Psoas muscle (tissue), 8 donors: ENCODE measurements around the gene CLDN15. TPM values are rescaled to one million over a fixed set of nuclear protein-coding genes. Genes with fewer than 3 reads are reported as not detected.

Source experiments
- ATAC-seq, 4 donors: fragments of 200-7000 bp; cut with Tn5 transposase; one replicate each; pipeline ENCODE4 v1.9.1; 2020; ENCODE audit warnings: moderate library complexity in 3 of 4, mild to moderate bottlenecking in 2 of 4
- DNase-seq, 2 donors: peaks; one replicate each; pipeline ENCODE4 v3.0.0-alpha.2; 2020
- H3K27ac ChIP-seq: fragments of 200-600 bp; one replicate; pipeline ENCODE4 v1.8.0; 2022
- H3K27me3 ChIP-seq, 3 donors: fragments of 200-600 bp in 1 of 3; one replicate each; pipeline versions ENCODE4 v1.6.1 to v1.8.0; 2013 to 2022; ENCODE audit warnings: low read length in 2 of 3, mild to moderate bottlenecking in 2 of 3, moderate library complexity in 1 of 3; ENCODE audit not compliant: insufficient read depth in 3 of 3
- H3K36me3 ChIP-seq, 2 donors: fragments of 200-600 bp in 1 of 2; one replicate each; pipeline versions ENCODE4 v1.6.1 to v1.8.0; 2013 to 2022; ENCODE audit warnings: low read depth in 1 of 2, mild to moderate bottlenecking in 1 of 2, moderate library complexity in 1 of 2; ENCODE audit not compliant: insufficient read depth in 1 of 2
- H3K4me1 ChIP-seq: fragments of 200-600 bp; one replicate; pipeline ENCODE4 v1.8.0; 2022
- H3K4me3 ChIP-seq: fragments of 200-600 bp; one replicate; pipeline ENCODE4 v1.8.0; 2022; ENCODE audit warnings: mild to moderate bottlenecking
- H3K9me3 ChIP-seq: fragments of 200-600 bp; one replicate; pipeline ENCODE4 v1.8.0; 2022
- WGBS, 3 donors: extraction: QIAGEN DNeasy Blood & Tissue Kit; methylation state at CpG; one replicate each; pipeline versions ENCODE4 v1.1.6 to v1.1.7; 2013; 5-methylcytosine and 5-hydroxymethylcytosine counted together
- intact Hi-C, 2 donors: fragments of 100-400 bp; cut with DNase I; formaldehyde crosslinking; loops; one replicate each; pipeline versions ENCODE4 v1.11.0 to v1.14.2; 2022
- polyA plus RNA-seq, 3 donors: library from polyadenylated mRNA; stranded (reverse); fragments of 200-250 nt; gene quantifications; one replicate each; pipeline ENCODE4 v1.2.3, GENCODE V29; 2013
- total RNA-seq, 4 donors: library from RNA; stranded (reverse); fragmentation: NEBNext Ultra II Directional in 2 of 4; extraction: Animal tissue kit (Norgen Biotek cat#: 25700) in 2 of 4; gene quantifications; one replicate each; pipeline versions ENCODE4 v1.2.1 to v1.2.4, GENCODE V29; 2021 to 2023
- TF ChIP-seq, protein P1 (sequence below): fragments of 200-600 bp; IDR thresholded peaks from one replicate; pipeline ENCODE4 v1.8.0; 2022; ENCODE audit warnings: antibody characterized with exemption
- donor health status: healthy with polysubstance abuse.
- donor health status: DM: no; HTN: no; CAD: no; lungs with moderate emphysema.
- donor health status: Bipolar disorder and iron deficiency.
- donor health status: healthy.
- donor health status: DM: yes; HTN: yes; CAD: no.
- donor health status: DM: no; HTN: no; CAD: no.
- donor health status: DM: no; HTN: no; CAD: no.
- donor health status: DM: yes; HTN: yes; CAD: no.

The CLDN15 gene
- total and polyA plus RNA-seq, 7 donors = 0.52 to 2.2 (median 1.6) TPM

DNA sequence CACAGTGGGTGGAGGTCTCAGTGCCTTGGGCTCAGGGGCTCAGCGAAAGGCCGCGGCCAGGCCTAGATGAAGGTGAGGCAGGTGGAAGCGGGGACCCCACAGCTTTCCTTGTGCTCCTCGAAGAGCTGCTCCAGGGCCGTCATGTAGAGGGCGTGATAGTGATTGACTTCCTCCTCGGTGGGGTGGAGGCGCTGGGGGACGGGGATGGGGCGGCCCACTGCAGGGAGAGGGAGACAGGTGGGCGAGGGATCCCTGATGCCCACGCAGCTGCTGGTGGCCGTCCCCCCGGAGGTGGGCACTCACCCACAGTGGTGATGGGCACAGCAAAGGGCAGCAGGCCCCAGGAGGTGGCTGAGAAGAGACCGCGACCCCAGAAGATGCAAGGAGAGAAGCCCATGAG, 41.7 kb downstream of the CLDN15 start:
- H3K27ac ChIP-seq = no peak overlapping the region
- no peaks in the 10 kb centered on the region for H3K36me3 ChIP-seq
- 80 to 83% (median 83%) methylated on average over 15 to 17 of the region's 17 CpGs for WGBS, 3 donors
- no peak for DNase-seq
- ATAC-seq = no peak
- H3K4me1 ChIP-seq = no peaks in the 10 kb centered on the region
- intact Hi-C loops = no loop called here
- H3K9me3 ChIP-seq = no peaks in the 10 kb centered on the region
- TF ChIP-seq, protein P1, sequence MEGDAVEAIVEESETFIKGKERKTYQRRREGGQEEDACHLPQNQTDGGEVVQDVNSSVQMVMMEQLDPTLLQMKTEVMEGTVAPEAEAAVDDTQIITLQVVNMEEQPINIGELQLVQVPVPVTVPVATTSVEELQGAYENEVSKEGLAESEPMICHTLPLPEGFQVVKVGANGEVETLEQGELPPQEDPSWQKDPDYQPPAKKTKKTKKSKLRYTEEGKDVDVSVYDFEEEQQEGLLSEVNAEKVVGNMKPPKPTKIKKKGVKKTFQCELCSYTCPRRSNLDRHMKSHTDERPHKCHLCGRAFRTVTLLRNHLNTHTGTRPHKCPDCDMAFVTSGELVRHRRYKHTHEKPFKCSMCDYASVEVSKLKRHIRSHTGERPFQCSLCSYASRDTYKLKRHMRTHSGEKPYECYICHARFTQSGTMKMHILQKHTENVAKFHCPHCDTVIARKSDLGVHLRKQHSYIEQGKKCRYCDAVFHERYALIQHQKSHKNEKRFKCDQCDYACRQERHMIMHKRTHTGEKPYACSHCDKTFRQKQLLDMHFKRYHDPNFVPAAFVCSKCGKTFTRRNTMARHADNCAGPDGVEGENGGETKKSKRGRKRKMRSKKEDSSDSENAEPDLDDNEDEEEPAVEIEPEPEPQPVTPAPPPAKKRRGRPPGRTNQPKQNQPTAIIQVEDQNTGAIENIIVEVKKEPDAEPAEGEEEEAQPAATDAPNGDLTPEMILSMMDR = no peak
- H3K4me3 ChIP-seq = no peak overlapping the region
- peaks cover 0 to 41% (median 6%) of the 10 kb centered on the region in 3 donors for H3K27me3 ChIP-seq

DNA sequence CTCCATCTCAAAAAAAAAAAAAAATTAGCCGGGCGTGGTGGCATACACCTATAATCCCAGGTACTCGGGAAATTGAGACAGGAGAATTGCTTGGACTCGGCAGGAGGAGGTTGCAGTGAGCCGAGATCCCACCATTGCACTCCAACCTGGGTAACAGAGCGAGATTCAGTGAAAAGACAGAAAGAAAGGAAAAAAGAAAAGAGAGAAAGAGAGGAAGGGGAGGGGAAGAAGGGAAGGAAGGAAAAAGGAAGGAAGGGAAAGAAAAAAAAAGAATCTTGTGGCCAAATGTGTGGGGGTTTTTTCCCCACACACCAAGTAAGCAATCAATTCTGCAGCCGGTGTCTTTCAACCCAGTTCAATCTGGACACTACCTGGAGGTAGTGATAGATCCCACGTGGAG, 48.5 kb downstream of the CLDN15 start:
- 72 to 81% (median 78%) methylated on average over 8 of the region's 8 CpGs for WGBS, 3 donors
- H3K27me3 ChIP-seq = peaks cover 0 to 32% (median 2%) of the 10 kb centered on the region in 3 donors
- TF ChIP-seq, protein P1 = no peak
- ATAC-seq (no peak), DNase-seq (no peak)
- no peaks in the 10 kb centered on the region for H3K9me3 ChIP-seq
- intact Hi-C loops = no loop called here
- H3K36me3 ChIP-seq = no peaks in the 10 kb centered on the region
- no peaks in the 10 kb centered on the region for H3K4me1 ChIP-seq
- H3K27ac ChIP-seq = no peak overlapping the region
- H3K4me3 ChIP-seq = no peak overlapping the region

DNA sequence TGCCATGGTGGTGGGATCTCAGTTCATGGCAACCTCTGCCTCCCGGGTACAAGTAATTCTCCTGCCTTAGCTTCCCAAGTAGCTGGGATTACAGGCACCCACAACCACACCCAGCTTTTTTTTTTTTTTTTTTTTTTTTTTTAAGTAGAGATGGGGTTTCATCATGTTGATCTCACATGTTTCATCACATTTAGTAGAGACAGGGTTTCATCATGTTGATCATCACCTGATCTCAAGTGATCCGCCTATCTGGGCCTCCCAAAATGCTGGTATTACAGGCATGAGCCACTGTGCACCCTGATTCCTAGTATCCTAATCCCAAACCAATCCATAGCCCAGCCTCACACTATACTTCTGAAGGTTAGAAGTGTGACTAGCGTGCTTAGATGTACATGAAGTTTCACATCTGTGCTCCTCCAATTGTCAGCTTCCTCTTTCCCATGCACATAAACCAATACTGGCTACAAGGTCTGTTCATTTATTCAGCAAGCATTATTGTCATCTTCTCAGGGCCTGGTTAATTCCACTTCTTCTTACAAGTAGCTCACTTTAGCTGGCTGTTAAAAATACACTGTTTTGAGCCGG, 50.7 kb downstream of the CLDN15 start:
- TF ChIP-seq, protein P1 = no peak
- Histone ChIP-seq H3K9me3 (no peaks in the 10 kb centered on the region), H3K27ac (no peak overlapping the region), H3K27me3 (peaks cover 0 to 42% (median 2%) of the 10 kb centered on the region in 3 donors), H3K36me3 (no peaks in the 10 kb centered on the region), H3K4me3 (no peak overlapping the region), H3K4me1 (no peaks in the 10 kb centered on the region)
- intact Hi-C loops = no loop called here
- no peak for DNase-seq
- no peak for ATAC-seq
- 80 to 83% (median 82%) methylated on average over 4 of the region's 4 CpGs for WGBS, 3 donors

DNA sequence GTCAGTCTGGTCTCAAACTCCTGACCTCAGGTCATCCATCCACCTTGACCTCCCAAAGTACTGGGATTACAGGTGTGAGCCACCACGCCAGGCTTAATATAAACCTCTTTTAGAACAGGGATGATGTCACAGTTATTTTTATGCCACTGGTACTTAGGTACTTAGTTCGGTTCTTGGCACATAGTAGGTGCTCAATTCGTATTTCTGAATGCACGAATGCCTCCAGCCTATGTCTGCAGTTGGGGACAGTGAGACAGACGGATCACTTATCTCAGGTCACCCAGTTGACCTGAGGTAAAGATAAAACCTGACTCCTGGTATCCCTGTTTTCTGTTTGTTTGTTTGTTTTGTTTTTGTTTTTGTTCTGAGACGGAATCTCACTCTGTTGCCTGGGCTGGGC, 51.4 kb downstream of the CLDN15 start:
- no peak overlapping the region for H3K27ac ChIP-seq
- ATAC-seq = no peak
- no peaks in the 10 kb centered on the region for H3K36me3 ChIP-seq
- H3K4me3 ChIP-seq = no peak overlapping the region
- WGBS, 3 donors = 61 to 69% (median 62%) methylated on average over 6 of the region's 6 CpGs
- TF ChIP-seq, protein P1 = no peak
- intact Hi-C loops = no loop called here
- peaks cover 0 to 45% (median 2%) of the 10 kb centered on the region in 3 donors for H3K27me3 ChIP-seq
- H3K4me1 ChIP-seq = no peaks in the 10 kb centered on the region
- DNase-seq = no peak
- H3K9me3 ChIP-seq = no peaks in the 10 kb centered on the region
